HG03097 (cell line): ENCODE results near the gene STRADB.
"Not testable (repeated sequence)": the region's sequence is repeated elsewhere in the genome, so short reads cannot be mapped to it uniquely, and the experiment has no call there.

ENCODE experiments used
- ATAC-seq: cut with Tn5 transposase; IDR thresholded peaks from one replicate; pipeline ENCODE4 v1.9.1; 2021; ENCODE audit not compliant: unreplicated experiment, low FRiP score

STRADB gene

GRCh38 chr2:201465524-201465971 is 14.0 kb downstream of the STRADB start:
- no peak for ATAC-seq

DNA sequence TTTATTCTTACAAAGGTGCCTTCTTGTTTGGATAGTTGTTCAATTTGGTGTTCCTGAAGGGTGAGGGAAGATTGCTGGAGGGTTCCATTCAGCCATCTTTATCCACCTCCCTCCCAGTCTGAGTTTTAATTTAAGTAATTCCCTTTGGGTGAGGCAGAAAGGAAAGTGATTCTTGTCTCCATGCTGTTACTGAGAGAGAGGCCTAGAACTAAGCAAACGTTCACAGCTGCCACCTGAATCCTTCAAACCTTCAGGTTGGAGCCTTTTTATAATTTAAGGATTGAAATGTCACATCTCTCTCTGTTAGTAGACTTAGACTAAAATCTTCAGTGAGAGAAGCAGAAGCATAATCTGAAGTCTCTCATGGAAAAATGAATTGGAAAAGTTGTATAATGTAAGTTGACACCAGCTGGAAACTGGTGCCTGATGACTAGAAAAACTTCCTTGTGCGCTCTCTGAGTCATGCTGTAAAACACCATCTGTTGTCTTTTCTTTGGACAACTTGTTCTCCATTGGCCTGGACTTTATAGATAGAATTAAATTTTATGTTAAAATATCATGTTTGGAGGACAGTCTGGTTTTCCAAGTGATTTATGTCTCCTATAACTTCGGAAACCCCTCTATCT is 14.6 kb downstream of the STRADB start:
- no peak for ATAC-seq

DNA sequence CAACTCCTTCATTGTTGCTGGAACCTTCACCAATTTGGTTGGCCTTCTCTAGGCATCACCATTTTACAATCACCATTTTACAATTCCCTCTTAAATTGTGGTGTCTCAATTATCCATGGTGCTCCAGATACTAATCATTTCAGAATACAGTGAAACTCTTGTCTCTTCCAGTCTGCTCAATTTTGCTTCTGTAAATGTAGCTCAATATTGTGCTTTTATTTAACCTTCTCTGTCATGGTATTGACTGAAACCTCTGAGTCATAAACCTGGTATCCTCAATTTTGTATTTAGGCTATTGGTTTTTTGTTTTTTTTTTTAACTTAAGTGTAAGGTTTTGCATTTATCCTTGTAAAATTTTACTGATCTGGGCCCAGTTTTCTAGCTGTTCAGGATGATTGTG is 16.1 kb downstream of the STRADB start:
- no peak for ATAC-seq

- no peak for ATAC-seq
Observed at GRCh38 chr2:201470821-201471731, 19.5 kb downstream of the STRADB start.

- no peak for ATAC-seq
Observed at GRCh38 chr2:201471732-201472393, 20.3 kb downstream of the STRADB start.

DNA sequence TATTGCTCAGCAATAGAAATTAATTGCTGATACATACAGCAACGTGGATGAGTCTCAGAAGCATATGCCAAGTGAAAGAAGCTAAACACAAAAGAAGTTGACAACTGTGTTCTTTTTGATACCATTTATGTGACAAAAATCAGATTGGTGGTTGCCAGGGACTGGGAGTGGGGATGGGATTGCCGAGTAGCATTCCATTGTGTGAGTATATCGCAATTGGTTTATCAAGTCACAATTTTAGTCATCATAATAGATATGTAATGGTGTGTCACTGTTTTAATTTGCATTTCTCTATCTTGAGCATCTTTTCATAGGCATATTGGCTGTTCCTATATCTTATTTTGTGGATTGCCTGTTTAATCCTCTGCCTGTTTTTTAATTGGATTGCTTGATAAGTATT is 20.9 kb downstream of the STRADB start:
- ATAC-seq: no peak

DNA sequence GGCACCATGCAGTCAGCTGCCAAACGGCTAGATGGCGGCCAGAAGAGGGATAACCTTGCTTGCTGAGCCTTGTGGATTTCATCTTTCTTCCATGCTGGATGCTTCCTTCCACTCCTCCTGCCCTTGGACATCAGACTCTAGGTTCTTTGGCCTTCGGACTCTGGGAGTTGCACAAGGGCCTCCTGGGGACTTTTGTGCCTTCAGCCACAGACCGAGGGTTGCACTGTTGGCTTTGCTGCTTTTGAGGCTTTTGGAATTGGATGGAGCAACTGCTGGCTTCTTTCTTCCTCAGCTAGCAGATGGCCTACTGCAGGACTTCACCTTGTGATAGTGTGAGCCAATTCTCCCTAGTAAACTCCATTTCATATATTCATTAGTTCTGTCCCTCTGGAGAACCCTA is 31.0 kb downstream of the STRADB start:
- no peak for ATAC-seq

- no peak for ATAC-seq
Observed at GRCh38 chr2:201483342-201483741, 31.8 kb downstream of the STRADB start.

DNA sequence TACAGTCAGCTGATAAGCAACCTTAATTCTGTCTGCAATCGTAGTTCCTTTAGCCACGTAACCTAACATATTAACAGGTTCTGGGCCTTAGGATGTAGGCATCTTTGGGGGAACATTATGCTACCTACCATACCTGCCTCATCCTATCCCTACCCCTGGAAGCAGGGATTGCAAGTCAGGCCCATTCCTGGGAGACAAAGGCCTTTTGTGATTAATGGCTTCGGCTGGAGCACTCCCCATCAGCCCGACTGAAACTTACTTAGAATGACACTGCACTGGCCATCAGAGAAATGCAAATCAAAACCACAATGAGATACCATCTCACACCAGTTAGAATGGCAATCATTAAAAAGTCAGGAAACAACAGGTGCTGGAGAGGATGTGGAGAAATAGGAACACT is 32.2 kb downstream of the STRADB start:
- ATAC-seq: not testable (repeated sequence)

GRCh38 chr2:201484805-201485204 is 33.3 kb downstream of the STRADB start:
- no peak for ATAC-seq

- ATAC-seq: no peak
Observed at GRCh38 chr2:201490291-201490690, 38.8 kb downstream of the STRADB start.

DNA sequence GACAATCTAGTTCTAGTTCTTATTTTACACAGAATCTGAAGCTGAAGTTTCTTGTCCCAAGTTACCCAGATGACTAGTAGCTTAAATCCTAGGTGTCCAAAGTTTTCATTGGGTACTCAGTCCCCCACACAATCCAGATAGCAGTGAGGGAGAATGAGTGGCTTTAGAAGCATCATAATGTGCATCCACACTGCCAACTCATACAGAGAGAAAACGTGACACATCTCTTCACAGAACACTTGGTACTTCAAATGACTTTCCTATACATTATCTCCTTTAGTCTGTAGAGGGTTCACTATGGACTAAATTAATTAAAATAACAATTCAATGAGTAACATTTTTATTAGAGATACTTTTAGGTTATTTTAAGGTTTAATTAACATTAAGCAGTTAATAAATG is 45.2 kb downstream of the STRADB start:
- ATAC-seq: no peak

- no peak for ATAC-seq
Observed at GRCh38 chr2:201500534-201500933, 49.0 kb downstream of the STRADB start.

- ATAC-seq: no peak
Observed at GRCh38 chr2:201502713-201503112, 51.2 kb downstream of the STRADB start.

- ATAC-seq: no peak
Observed at GRCh38 chr2:201507725-201508124, 56.2 kb downstream of the STRADB start.

DNA sequence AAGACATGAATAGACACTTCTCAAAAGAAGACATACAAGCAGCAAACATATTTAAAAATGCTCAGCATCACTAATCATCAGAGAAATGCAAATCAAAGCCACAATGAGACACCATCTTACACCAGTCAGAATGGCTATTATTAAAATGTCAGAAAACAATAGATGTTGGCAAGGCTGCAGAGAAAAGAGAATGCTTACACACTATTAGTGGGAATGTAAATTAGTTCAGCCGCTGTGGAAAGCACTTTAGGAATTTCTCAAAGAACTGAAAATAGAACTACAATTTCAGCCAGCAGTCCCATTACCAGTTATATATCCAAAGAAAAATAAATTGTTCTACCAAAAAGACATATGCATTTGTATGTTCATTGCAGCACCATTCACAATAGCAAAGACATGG is 61.7 kb downstream of the STRADB start:
- ATAC-seq: no peak

DNA sequence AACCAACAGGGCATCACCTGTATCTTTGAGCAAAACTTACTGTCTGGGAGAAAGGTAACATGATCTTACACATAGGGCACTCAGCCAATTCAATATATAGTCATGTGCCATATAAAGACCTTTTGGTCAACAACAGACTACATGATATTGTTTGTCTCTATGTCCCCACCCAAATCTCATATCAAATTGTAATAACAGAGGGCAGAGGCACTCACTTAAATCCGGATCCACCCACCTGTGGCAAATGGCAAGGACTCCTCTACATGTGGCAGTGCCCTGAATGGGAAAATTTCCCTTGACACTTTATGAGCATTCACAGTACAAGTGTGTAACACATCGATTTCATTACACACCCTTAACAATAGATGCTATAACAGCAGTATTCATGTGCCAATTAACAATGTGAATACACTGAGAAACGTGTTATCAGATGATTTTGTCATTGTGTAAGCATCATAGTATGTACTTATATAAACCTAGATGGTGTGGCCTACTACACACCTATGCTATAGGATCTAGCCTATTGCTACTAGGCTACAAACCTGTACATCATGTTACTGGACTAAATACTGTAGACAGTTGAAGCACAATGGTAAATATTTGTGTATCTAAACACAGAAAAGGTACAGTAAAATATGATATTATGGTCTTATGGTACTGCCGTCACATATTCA is 64.2 kb downstream of the STRADB start:
- ATAC-seq: no peak

DNA sequence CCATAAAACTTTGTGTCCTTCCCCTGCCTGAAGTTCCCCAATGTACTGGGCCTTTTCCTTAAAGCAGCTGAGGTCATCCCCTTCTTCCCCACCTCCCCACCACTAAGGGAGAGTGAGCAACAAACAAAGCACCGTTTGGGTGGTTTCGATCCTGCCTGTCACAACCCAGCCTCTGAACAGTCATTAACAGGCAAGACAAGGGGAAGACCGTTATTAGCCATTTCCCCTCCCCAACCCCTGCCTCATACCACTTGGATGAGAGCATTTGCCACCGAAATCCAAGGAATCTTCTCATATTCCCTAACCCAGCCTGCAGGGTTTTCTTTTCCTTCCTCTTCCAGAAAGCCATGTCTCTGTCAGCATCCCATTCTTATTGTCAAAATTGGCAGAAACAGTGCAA is 65.6 kb downstream of the STRADB start:
- no peak for ATAC-seq

- no peak for ATAC-seq
Observed at GRCh38 chr2:201520201-201520600, 68.7 kb downstream of the STRADB start.

DNA sequence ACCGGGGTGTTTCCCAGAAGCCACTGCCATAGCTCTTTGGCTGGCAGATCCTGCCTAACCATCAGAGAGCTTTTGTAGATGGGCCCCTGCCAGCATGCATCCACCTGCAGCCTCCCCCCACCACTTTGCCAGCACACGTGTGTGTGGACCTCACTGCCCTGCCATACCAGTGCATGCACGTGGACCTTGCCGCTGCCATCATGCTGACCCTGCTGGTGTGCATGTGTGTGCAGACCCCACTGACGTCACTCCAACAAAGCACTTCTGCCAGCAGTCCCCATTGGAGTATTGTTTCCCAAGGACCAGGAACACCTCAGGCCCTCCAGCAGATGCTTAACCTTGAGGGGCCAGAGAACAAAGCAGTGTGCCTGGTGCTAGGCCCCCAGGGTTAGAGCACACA is 71.4 kb downstream of the STRADB start:
- no peak for ATAC-seq

DNA sequence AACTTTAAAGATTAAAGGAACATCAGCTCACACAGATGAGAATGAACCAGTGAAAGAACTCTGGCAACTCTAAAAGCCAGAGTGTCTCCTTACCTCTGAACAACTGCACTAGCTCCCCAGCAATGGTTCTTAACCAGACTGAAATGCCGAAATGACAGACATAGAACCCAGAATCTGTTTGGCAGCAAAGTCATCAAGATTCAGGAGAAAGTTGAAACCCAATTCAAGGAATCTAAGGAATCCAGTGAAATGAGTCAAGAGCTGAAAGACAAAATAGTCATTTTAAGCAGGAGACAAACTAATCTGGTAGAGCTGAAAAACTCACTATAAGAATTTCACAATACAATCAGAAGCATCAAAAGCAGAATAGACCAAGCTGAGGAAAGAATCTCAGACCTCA is 72.0 kb downstream of the STRADB start:
- no peak for ATAC-seq
